ENCODE measurements around the gene IQCC. TPM values are rescaled to one million over a fixed set of nuclear protein-coding genes. Genes with fewer than 3 reads are reported as not detected.
"Not testable (repeated sequence)": the region's sequence is repeated elsewhere in the genome, so short reads cannot be mapped to it uniquely, and the experiment has no call there.

The IQCC gene
- 3.3 and 4.0 TPM in 2 replicates for total RNA-seq (2014; rRNA removed; shearing (Covaris generic))

- peak; percentile 90 for DNase-seq (ENCODE audit: low spot score)
- in situ Hi-C loops (cut with HindIII; ENCODE audit: low sequenced_read_pairs) = no loop called here
Observed at GRCh38 chr1:32205401-32206370, at the start of gene IQCC. Gene IQCC (plus strand): TSS chr1:32205671. CDS start chr1:32205682, 11 bp downstream.

GRCh38 chr1:32159189-32159588 is 46.3 kb upstream of the IQCC start:
- no peak for DNase-seq (ENCODE audit: low spot score)
- in situ Hi-C loops (cut with HindIII; ENCODE audit: low sequenced_read_pairs) = no loop called here

- in situ Hi-C loops (cut with HindIII; ENCODE audit: low sequenced_read_pairs) = no loop called here
- DNase-seq (ENCODE audit: low spot score) = no peak
Observed at GRCh38 chr1:32163405-32163804, 42.1 kb upstream of the IQCC start.

DNA sequence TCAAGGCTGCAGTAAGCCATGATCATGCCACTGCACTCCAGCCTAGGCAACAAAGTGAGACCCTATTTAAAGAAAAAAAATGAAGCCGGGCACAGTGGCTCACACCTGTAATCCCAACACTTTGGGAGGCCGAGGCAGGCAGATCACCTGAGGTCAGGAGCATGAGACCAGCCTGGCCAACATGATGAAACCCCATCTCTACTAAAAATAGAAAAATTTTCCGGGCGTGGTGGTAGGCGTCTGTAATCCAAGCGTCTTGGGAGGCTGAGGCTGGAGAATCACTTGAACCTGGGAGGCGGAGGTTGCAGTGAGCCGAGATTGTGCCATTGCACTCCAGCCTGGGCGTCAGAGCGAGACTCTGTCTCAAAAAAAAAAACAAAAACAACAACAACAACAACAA is 39.8 kb upstream of the IQCC start:
- in situ Hi-C loops (cut with HindIII; ENCODE audit: low sequenced_read_pairs); DNase-seq (ENCODE audit: low spot score): not testable (repeated sequence)

- in situ Hi-C loops (cut with HindIII; ENCODE audit: low sequenced_read_pairs) = no loop called here
- DNase-seq (ENCODE audit: low spot score) = no peak
Observed at GRCh38 chr1:32170991-32171390, 34.5 kb upstream of the IQCC start.

- in situ Hi-C loops (cut with HindIII; ENCODE audit: low sequenced_read_pairs) = no loop called here
- DNase-seq (ENCODE audit: low spot score) = no peak
Observed at GRCh38 chr1:32172621-32173245, 32.7 kb upstream of the IQCC start.

- in situ Hi-C loops (cut with HindIII; ENCODE audit: low sequenced_read_pairs) = no loop called here
- DNase-seq (ENCODE audit: low spot score) = no peak
Observed at GRCh38 chr1:32178380-32179192, 26.9 kb upstream of the IQCC start.

DNA sequence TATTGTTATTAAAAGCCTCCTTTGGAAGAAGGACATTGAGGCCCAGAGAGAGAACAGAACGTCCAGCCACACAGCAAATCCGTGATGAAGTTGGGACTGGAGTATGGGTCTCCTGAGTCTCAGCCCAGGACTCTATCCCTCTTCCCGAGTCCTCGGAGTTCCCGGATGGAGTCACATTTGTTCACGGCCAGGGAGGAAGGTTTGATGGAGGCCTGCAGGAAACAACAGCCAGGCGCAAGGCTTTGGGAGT is 26.4 kb upstream of the IQCC start:
- no peak for DNase-seq (ENCODE audit: low spot score)
- in situ Hi-C loops (cut with HindIII; ENCODE audit: low sequenced_read_pairs) = no loop called here

GRCh38 chr1:32179443-32180185 is 25.9 kb upstream of the IQCC start, which contains the start of gene TXLNA:
Gene TXLNA (plus strand): TSS chr1:32179675. CDS start chr1:32180346, 671 bp downstream.
- peak; percentile 90 for DNase-seq (ENCODE audit: low spot score)
- in situ Hi-C loops (cut with HindIII; ENCODE audit: low sequenced_read_pairs) = no loop called here

GRCh38 chr1:32180186-32181060 is 25.0 kb upstream of the IQCC start:
- peak; percentile 38 for DNase-seq (ENCODE audit: low spot score)
- in situ Hi-C loops (cut with HindIII; ENCODE audit: low sequenced_read_pairs) = no loop called here

GRCh38 chr1:32181065-32181464 is 24.4 kb upstream of the IQCC start:
- no peak for DNase-seq (ENCODE audit: low spot score)
- in situ Hi-C loops (cut with HindIII; ENCODE audit: low sequenced_read_pairs) = no loop called here

GRCh38 chr1:32181563-32181962 is 23.9 kb upstream of the IQCC start:
- DNase-seq (ENCODE audit: low spot score) = no peak
- in situ Hi-C loops (cut with HindIII; ENCODE audit: low sequenced_read_pairs) = no loop called here

GRCh38 chr1:32182060-32182459 is 23.4 kb upstream of the IQCC start:
- in situ Hi-C loops (cut with HindIII; ENCODE audit: low sequenced_read_pairs) = no loop called here
- no peak for DNase-seq (ENCODE audit: low spot score)

GRCh38 chr1:32184650-32185049 is 20.8 kb upstream of the IQCC start:
- in situ Hi-C loops (cut with HindIII; ENCODE audit: low sequenced_read_pairs) = no loop called here
- no peak for DNase-seq (ENCODE audit: low spot score)

DNA sequence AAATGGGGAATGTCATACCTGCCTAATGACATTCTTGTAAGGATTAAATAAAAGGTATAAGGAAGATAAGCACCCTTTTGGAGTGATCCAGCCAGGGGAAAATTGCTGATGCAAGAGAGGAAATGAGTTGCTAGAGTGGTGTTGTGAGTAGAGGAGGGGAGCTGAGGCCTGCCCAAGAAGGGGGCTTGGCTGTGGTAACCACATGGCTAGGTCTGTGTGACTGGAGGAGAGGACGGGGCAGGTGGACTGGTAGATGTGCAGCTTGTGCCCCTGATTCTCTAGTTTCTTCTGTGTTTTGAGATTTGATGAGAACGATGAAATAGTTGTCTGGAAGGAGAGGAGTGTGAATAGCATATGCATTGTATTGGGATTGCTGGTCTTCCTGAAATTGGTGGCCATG is 19.4 kb upstream of the IQCC start:
- no peak for DNase-seq (ENCODE audit: low spot score)
- in situ Hi-C loops (cut with HindIII; ENCODE audit: low sequenced_read_pairs) = no loop called here

DNA sequence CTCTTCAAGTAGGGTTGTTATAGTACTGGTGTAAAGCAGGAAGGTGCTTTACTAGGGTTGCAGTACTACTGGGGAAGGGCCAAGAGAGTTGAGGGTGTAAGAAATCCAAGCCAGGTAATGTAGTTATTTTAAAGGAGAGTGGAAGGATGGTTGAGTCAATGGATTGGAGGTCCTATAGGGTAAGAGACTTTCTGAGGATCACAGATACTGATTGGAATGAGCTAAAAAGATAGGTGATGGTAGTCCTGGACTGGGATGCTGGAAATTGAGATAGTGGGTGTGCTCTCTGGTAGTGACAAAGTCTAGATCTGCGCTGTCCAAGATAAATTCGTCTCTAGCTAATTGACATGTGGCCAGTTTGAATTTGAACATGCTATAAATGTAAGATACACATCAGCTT is 19.0 kb upstream of the IQCC start:
- DNase-seq (ENCODE audit: low spot score) = no peak
- in situ Hi-C loops (cut with HindIII; ENCODE audit: low sequenced_read_pairs) = no loop called here

GRCh38 chr1:32187850-32188249 is 17.6 kb upstream of the IQCC start:
- in situ Hi-C loops (cut with HindIII; ENCODE audit: low sequenced_read_pairs) = no loop called here
- DNase-seq (ENCODE audit: low spot score) = no peak

DNA sequence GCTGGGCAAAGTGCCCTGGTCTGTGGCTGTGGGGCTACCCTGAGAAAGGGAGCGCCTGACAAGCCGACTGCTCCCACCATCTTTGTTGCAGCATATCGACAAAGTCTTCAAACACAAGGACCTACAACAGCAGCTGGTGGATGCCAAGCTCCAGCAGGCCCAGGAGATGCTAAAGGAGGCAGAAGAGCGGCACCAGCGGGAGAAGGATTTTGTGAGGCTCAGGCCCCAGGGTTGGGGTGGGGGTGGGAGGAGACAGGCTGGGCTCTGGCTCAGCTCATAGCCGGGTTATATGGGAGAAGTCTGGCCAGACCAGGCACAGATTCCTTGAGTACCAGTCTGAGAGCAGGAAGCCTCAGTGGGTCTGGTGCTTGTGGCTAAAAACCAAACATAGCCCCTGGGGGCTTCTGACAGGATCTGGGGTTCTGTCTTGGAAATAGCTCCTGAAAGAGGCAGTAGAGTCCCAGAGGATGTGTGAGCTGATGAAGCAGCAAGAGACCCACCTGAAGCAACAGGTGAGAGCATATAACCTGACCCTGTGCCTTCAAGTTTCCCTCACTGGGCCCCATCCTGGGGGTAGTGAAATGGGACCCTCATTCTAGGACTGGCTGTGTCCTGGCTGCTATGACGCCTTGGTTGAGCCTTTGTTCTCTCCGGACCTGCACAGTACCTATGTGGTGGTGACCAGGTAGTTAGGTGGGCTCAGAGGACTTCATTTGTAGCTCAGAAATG is 13.1 kb upstream of the IQCC start:
- in situ Hi-C loops (cut with HindIII; ENCODE audit: low sequenced_read_pairs) = no loop called here
- DNase-seq (ENCODE audit: low spot score) = no peak
